ENCODE results near the gene RASSF7. TPM values are rescaled to one million over a fixed set of nuclear protein-coding genes. Genes with fewer than 3 reads are reported as not detected.

RASSF7 gene
- total and polyA plus RNA-seq, 2 donors (not counting 3 experiments of a cell fraction or from before 2014, with no cell fraction given): 14.1 to 19.9 TPM

DNA sequence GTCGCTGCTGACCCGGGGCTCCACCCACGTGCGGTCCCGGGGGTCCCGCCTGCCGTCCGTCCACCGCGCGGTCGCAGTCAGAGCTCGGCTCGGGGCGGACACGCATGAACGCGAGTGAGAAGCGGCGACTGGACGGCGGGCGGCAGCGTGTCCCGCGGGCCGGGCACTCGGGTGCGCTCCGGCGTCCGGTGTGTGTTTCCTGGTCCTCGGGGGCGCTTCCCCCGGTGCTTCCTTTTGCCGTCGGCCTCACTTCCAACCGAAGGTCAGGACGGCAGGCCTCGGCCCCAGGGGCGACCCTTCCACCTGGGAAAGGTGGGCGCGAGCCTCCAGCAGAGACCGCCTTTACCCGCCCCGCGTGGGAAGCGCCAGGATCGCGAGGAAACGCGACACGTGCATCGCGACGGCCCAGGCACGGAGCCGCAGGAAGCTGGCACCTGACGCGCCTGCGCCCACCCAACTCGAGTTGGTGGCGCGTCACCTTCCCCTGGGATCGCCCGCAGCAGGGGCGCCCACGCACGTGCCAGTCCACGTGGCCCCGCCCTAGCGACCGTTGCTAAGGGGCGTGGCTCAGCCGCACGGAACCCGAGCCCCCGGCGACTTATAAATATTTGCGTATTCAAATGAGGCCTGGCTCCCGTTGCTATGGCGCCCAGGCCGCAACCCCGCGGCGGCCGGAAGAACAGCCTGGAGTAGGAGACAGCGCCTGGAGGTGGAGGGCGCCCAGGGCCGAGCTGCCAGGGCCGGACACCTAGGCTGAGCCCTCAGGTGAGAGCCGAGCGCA, 23.7 kb upstream of the RASSF7 start, which contains the start of gene LRRC56:
Gene LRRC56, plus strand, starts transcription at position 687 of the 781 bp plus-strand sequence. CDS start 3,158 bp downstream, outside the sequence.
- TF ChIP-seq POLR2AphosphoS5 (IDR thresholded peaks at IDR 0.05; ENCODE audit: insufficient read depth, low read depth, low read length) (peak; percentile 15), JUN (IDR thresholded peaks at IDR 0.05; ENCODE audit: borderline replicate concordance, insufficient read depth, insufficient read length, low read depth) (no peak), POLR2A (IDR thresholded peaks at IDR 0.05; ENCODE audit: low read depth, low read length) (no peak), EZH2 (IDR thresholded peaks at IDR 0.05; ENCODE audit: borderline replicate concordance, low read depth, low read length, severe bottlenecking) (no peak)
- TF ChIP-seq, protein P1, sequence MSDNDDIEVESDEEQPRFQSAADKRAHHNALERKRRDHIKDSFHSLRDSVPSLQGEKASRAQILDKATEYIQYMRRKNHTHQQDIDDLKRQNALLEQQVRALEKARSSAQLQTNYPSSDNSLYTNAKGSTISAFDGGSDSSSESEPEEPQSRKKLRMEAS (IDR thresholded peaks at IDR 0.05; ENCODE audit: insufficient read depth, insufficient read length): peak; percentile 90
- Histone ChIP-seq H3K4me2 (ENCODE audit: insufficient read depth, low read length) (peak within 1 kb of the TSS; percentile 18), H3K79me2 (ENCODE audit: control insufficient read depth, insufficient read depth, low read length) (peaks cover 16% of the 10 kb centered on the region), H3K27me3 (ENCODE audit: control insufficient read depth in 2 of 2, insufficient read depth in 2 of 2, low read length in 2 of 2) (no peaks in the 10 kb centered on the region), H3K4me3 (replicated peaks in 1 of 3; ENCODE audit: insufficient read depth in 1 of 3, low read depth in 1 of 3, low read length in 3 of 3) (peak within 1 kb of the TSS in 1 of 3 experiments; percentile 26), H3K36me3 (ENCODE audit: control insufficient read depth in 2 of 2, extremely low read depth in 1 of 2, insufficient read depth in 2 of 2, low read length in 2 of 2) (peaks cover 4 to 10% of the 10 kb centered on the region in 2 experiments), H3K9ac (replicated peaks; ENCODE audit: extremely low read depth, insufficient read depth, low read length) (no peak within 1 kb of the TSS), H3K27ac (ENCODE audit: insufficient read depth, low read depth, low read length) (no peak within 1 kb of the TSS), H3K9me3 (replicated peaks; ENCODE audit: control insufficient read depth, insufficient read depth, low read length) (no peaks in the 10 kb centered on the region), H3K9me1 (replicated peaks; ENCODE audit: control insufficient read depth, extremely low read depth, insufficient read depth, low read length) (no peaks in the 10 kb centered on the region), H4K20me1 (replicated peaks; ENCODE audit: control insufficient read depth, extremely low read depth, insufficient read depth, low read length) (no peaks in the 10 kb centered on the region), H2AFZ (ENCODE audit: low read depth, low read length) (peak within 1 kb of the TSS; percentile 52), H3K4me1 (ENCODE audit: control insufficient read depth, extremely low read depth, insufficient read depth, low read length) (peaks cover 7% of the 10 kb centered on the region)
- ChIA-PET POLR2A (interaction anchor here (0.6 kb wide), 1 partner anchor 189 kb away, joined by 3 read pairs; no protein-coding TSS in a partner anchor), CTCF (interaction anchor here (1.6 to 2.1 kb wide), 2 partner anchors 18 to 189 kb away, joined by 3 to 11 read pairs; no protein-coding TSS in a partner anchor)
- BruUV-seq (replicated peaks): no TSS peak
- FAIRE-seq (peak; percentile 74), DNase-seq (ENCODE audit: low read depth, low spot score) (peak; percentile 54)
- dilution Hi-C loops (cut with MboI; ENCODE audit: extremely low pct_ligation_motif_present, low sequenced_read_pairs): no loop called here
- intact Hi-C loops (cut with micrococcal nuclease): loop anchor here (2.0 to 5.0 kb wide), 2 partner anchors 24 to 160 kb away; partner anchors contain the start of genes DEAF1, LMNTD2, RASSF7 and TMEM80
